B cell (primary cell): Measurements from ENCODE around the gene CALD1. TPM values are rescaled to one million over a fixed set of nuclear protein-coding genes. Genes with fewer than 3 reads are reported as not detected.

Source experiments
- ATAC-seq: fragments of 200-7000 bp; cut with Tn5 transposase; one replicate; pipeline ENCODE4 v1.10.0; 2021; ENCODE audit warnings: low read depth, mild to moderate bottlenecking, moderate number of reproducible peaks, moderate library complexity
- CTCF ChIA-PET: fragments of 350-600 bp; sonication (Branson Sonifier 250); formaldehyde crosslinking; loops from one replicate; lab custom pipeline; 2021; ENCODE audit warnings: antibody characterized with exemption, inconsistent platforms; lab: Charles Lee
- POLR2A ChIA-PET: fragments of 350-600 bp; sonication (Branson Sonifier 250); formaldehyde crosslinking; loops from one replicate; lab custom pipeline; 2021; ENCODE audit warnings: antibody characterized with exemption; lab: Charles Lee
- DNase-seq: peaks from one replicate; pipeline ENCODE4 v3.0.0; 2013
- H2AFZ ChIP-seq: 2 replicates; pipeline ENCODE4 v1.6.1; 2012; ENCODE audit warnings: mild to moderate bottlenecking, low read depth, low read length; ENCODE audit not compliant: insufficient read depth, poor library complexity, severe bottlenecking
- H3K27ac ChIP-seq, 2 donors: 1 replicate in 1 of 2; 2 replicates in 1 of 2; pipeline ENCODE4 v1.5.1; 2012 to 2013; ENCODE audit warnings: low read length in 2 of 2, mild to moderate bottlenecking in 2 of 2, moderate library complexity in 1 of 2
- H3K27me3 ChIP-seq, 4 experiments: fragments of 200-600 bp in 1 of 4; sonication (generic) in 1 of 4; replicated peaks in 1 of 4; 1 replicate in 2 of 4; 2 replicates in 2 of 4; pipeline versions ENCODE4 v1.6.1 to v1.7.0; 2013 to 2016; ENCODE audit warnings: low read length in 3 of 4, mild to moderate bottlenecking in 2 of 4, mixed read lengths in 1 of 4, moderate library complexity in 1 of 4; ENCODE audit not compliant: insufficient read depth in 4 of 4, control insufficient read depth in 3 of 4; ENCODE audit errors: control extremely low read depth in 1 of 4
- H3K36me3 ChIP-seq, 2 experiments: replicated peaks in 1 of 2; 1 replicate in 1 of 2; 2 replicates in 1 of 2; pipeline versions ENCODE4 v1.6.1 to v1.7.1; 2013; ENCODE audit warnings: low read length in 1 of 2; ENCODE audit not compliant: insufficient read depth in 2 of 2, control insufficient read depth in 1 of 2; ENCODE audit errors: control extremely low read depth in 1 of 2, extremely low read depth in 1 of 2
- H3K4me1 ChIP-seq, 2 donors: fragments of 200-600 bp in 1 of 2; sonication (generic) in 1 of 2; 1 replicate in 1 of 2; 2 replicates in 1 of 2; pipeline versions ENCODE4 v1.5.1 to v1.6.1; 2013 to 2017; ENCODE audit warnings: low read length in 2 of 2; ENCODE audit not compliant: control insufficient read depth in 2 of 2, insufficient read depth in 2 of 2
- H3K4me2 ChIP-seq: replicated peaks from 2 replicates; pipeline ENCODE3; 2012; ENCODE audit warnings: mild to moderate bottlenecking, low read depth, low read length; ENCODE audit not compliant: poor library complexity, severe bottlenecking
- H3K4me3 ChIP-seq, 5 experiments: fragments of 200-600 bp in 1 of 5; sonication (generic) in 1 of 5; 1 replicate in 3 of 5; 2 replicates in 2 of 5; pipeline versions ENCODE4 v1.5.1 to v1.7.0; 2011 to 2016; ENCODE audit warnings: low read length in 4 of 5, mild to moderate bottlenecking in 4 of 5, low read depth in 2 of 5, control low read depth in 1 of 5, moderate library complexity in 1 of 5; ENCODE audit not compliant: insufficient read depth in 1 of 5; ENCODE audit errors: control extremely low read depth in 1 of 5, extremely low read depth in 1 of 5
- H3K79me2 ChIP-seq: fragments of 200-600 bp; sonication (generic); one replicate; pipeline ENCODE4 v1.6.0; 2016; ENCODE audit warnings: low read length; ENCODE audit not compliant: control insufficient read depth, insufficient read depth
- H3K9ac ChIP-seq: fragments of 200-600 bp; sonication (generic); 2 replicates; pipeline ENCODE4 v1.6.1; 2017; ENCODE audit warnings: mild to moderate bottlenecking, low read length, moderate library complexity
- H3K9me3 ChIP-seq, 3 donors: one replicate each; pipeline versions ENCODE4 v1.6.1 to v1.7.1; 2013; ENCODE audit warnings: low read length in 2 of 3; ENCODE audit not compliant: control insufficient read depth in 2 of 3, insufficient read depth in 1 of 3; ENCODE audit errors: control extremely low read depth in 1 of 3
- H4K20me1 ChIP-seq: 2 replicates; pipeline ENCODE4 v1.6.0; 2012; ENCODE audit warnings: mild to moderate bottlenecking, low read length; ENCODE audit not compliant: insufficient read depth, control insufficient read depth, poor library complexity, severe bottlenecking
- H3K27ac Mint-ChIP-seq: one replicate; pipeline ENCODE4 v1.8.0; 2021; ENCODE audit warnings: mixed read lengths
- H3K27me3 Mint-ChIP-seq: one replicate; pipeline ENCODE4 v1.8.0; 2021; ENCODE audit warnings: mixed read lengths
- H3K4me1 Mint-ChIP-seq: one replicate; pipeline ENCODE4 v1.8.0; 2021; ENCODE audit warnings: mixed read lengths
- H3K4me3 Mint-ChIP-seq: one replicate; pipeline ENCODE4 v1.8.0; 2021; ENCODE audit warnings: mixed read lengths
- H3K9me3 Mint-ChIP-seq: one replicate; pipeline ENCODE4 v1.8.0; 2022; ENCODE audit warnings: mixed read lengths; ENCODE audit not compliant: insufficient read depth
- EZH2 ChIP-seq: IDR thresholded peaks from 2 replicates; pipeline ENCODE4 v1.6.1; 2012; ENCODE audit warnings: borderline replicate concordance, low read depth, mild to moderate bottlenecking, moderate library complexity, low read length; ENCODE audit not compliant: insufficient read depth, poor library complexity, severe bottlenecking
- WGBS: methylation state at CpG from one replicate; pipeline ENCODE4 v1.1.5; 2013; ENCODE audit warnings: missing lambda C conversion rate; ENCODE audit not compliant: insufficient coverage; 5-methylcytosine and 5-hydroxymethylcytosine counted together
- intact Hi-C: fragments of 100-400 bp; cut with micrococcal nuclease; formaldehyde crosslinking; loops from one replicate; pipeline ENCODE4 v1.10.0; 2022
- polyA plus RNA-seq: library from polyadenylated mRNA; depleted of rRNA; stranded (reverse); fragments of >200 nt; gene quantifications from 2 replicates; pipeline ENCODE4 v1.2.3, GENCODE V29; 2012
- total RNA-seq, 2 donors: library from RNA; stranded (reverse); fragments of 120-200 nt in 1 of 2; gene quantifications; 1 replicate in 1 of 2; 2 replicates in 1 of 2; pipeline versions ENCODE4 v1.2.3 to v1.2.4, GENCODE V29; 2013 to 2022
- TF ChIP-seq, protein P1 (sequence below): fragments of 200-600 bp; IDR thresholded peaks from one replicate; pipeline ENCODE4 v1.8.0; 2022; ENCODE audit warnings: antibody characterized with exemption, mild to moderate bottlenecking

CALD1 gene
- total and polyA plus RNA-seq, 2 donors (not counting 1 experiment from before 2014, with no cell fraction given) = 0.18 to 0.69 TPM

DNA sequence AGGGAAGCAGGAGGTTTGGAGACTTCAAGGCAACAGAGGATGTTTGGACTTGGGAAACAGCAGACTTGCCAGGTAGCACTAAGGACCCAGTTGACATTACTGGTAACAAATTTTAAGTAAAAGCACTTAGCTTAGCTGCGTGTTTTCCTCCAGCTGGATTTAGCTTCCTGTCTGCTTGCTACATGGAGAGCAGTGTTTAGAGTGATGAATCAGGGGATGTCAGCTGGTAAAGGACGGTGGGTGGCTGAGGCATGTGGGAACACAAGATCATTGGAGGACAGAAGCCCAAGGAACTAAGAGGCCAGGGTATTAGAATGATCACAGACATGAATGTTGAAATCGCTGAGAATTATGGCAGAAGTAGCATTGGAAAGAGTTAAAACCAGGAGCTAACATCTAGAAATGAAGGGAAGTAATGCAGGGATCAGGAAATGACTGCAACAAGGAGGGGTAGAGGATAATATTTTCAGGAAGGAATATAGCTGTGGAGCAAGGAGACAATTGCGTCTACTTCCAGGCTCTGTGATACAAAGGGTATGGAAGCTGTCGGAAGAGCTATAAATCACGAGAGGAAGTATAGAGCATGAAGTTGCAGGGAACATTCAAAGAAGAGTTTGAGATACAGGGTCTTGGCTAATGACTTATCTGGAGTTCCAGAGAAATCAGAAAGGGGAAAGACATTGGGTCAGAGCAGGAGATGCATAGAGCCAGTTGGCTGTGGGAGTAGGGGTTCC is 34.4 kb downstream of the CALD1 start:
- ChIA-PET POLR2A (no interaction called here), CTCF (no interaction called here)
- Mint-ChIP-seq H3K4me3 (no peak overlapping the region), H3K27ac (no peak overlapping the region), H3K9me3 (no peaks in the 10 kb centered on the region), H3K27me3 (peaks cover 16% of the 10 kb centered on the region), H3K4me1 (no peaks in the 10 kb centered on the region)
- no peaks in the 10 kb centered on the region for H3K4me1 ChIP-seq
- no peaks in the 10 kb centered on the region for H3K9me3 ChIP-seq
- no peaks in the 10 kb centered on the region for H3K27me3 ChIP-seq
- intact Hi-C loops = no loop called here
- no peak overlapping the region for H3K9ac ChIP-seq
- no peaks in the 10 kb centered on the region for H4K20me1 ChIP-seq
- 77% methylated on average over 6 of the region's 6 CpGs for WGBS
- H3K4me2 ChIP-seq = no peak overlapping the region
- no peak for TF ChIP-seq EZH2
- TF ChIP-seq, protein P1, sequence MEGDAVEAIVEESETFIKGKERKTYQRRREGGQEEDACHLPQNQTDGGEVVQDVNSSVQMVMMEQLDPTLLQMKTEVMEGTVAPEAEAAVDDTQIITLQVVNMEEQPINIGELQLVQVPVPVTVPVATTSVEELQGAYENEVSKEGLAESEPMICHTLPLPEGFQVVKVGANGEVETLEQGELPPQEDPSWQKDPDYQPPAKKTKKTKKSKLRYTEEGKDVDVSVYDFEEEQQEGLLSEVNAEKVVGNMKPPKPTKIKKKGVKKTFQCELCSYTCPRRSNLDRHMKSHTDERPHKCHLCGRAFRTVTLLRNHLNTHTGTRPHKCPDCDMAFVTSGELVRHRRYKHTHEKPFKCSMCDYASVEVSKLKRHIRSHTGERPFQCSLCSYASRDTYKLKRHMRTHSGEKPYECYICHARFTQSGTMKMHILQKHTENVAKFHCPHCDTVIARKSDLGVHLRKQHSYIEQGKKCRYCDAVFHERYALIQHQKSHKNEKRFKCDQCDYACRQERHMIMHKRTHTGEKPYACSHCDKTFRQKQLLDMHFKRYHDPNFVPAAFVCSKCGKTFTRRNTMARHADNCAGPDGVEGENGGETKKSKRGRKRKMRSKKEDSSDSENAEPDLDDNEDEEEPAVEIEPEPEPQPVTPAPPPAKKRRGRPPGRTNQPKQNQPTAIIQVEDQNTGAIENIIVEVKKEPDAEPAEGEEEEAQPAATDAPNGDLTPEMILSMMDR = no peak
- H2AFZ ChIP-seq = no peak overlapping the region
- no peak overlapping the region for H3K4me3 ChIP-seq
- no peak for DNase-seq
- no peak for ATAC-seq
- H3K79me2 ChIP-seq = no peaks in the 10 kb centered on the region
- no peaks in the 10 kb centered on the region for H3K36me3 ChIP-seq
- no peak overlapping the region for H3K27ac ChIP-seq

DNA sequence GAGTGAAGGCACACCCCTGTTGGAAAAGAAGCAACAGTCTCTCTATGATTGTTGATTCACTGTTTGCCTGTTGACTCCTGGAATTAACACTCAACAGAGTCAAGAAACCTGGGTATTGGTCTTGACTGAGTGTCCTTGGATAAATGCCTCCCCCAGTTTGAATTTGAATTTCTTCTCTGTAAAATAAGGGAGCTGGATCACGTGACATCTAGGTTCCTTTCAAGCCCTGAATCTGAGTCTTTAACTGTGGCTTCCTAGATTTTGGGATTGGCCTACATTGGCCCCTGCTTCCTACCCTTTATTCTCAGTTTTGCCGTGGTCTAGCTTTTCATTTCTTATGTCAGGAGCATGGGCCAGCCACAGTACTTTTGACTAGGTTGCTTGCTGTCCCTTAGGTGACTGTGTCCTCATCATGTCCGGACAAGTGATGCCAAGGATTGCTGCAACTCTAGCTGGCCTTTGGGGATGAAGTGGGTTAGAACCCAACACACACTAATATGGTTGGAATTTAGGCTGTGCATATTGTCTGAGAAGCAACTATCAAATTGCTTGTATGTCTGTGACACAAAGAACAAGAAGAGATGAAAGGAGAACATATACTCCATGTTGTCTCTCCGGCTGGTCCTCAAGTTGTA is 35.4 kb downstream of the CALD1 start:
- Histone ChIP-seq H3K79me2 (no peaks in the 10 kb centered on the region), H3K4me1 (no peaks in the 10 kb centered on the region), H2AFZ (no peak overlapping the region), H3K4me3 (no peak overlapping the region), H3K27me3 (no peaks in the 10 kb centered on the region), H3K4me2 (no peak overlapping the region), H4K20me1 (no peaks in the 10 kb centered on the region), H3K9me3 (no peaks in the 10 kb centered on the region), H3K27ac (no peak overlapping the region), H3K9ac (no peak overlapping the region), H3K36me3 (no peaks in the 10 kb centered on the region)
- no peak overlapping the region for H3K4me3 Mint-ChIP-seq
- H3K27ac Mint-ChIP-seq = no peak overlapping the region
- DNase-seq (no peak), ATAC-seq (no peak)
- WGBS = 100% methylated on average over 3 of the region's 4 CpGs
- ChIA-PET POLR2A (no interaction called here), CTCF (no interaction called here)
- intact Hi-C loops = no loop called here
- no peaks in the 10 kb centered on the region for H3K9me3 Mint-ChIP-seq
- H3K4me1 Mint-ChIP-seq = no peaks in the 10 kb centered on the region
- peaks cover 16% of the 10 kb centered on the region for H3K27me3 Mint-ChIP-seq
- no peak for TF ChIP-seq EZH2
- TF ChIP-seq, protein P1 = no peak
